Adrenal gland (tissue), 12 donors: ENCODE data around the gene TGOLN2. TPM values are rescaled to one million over a fixed set of nuclear protein-coding genes. Genes with fewer than 3 reads are reported as not detected.

Source experiments
- DNase-seq, 7 donors: peaks; one replicate each; pipeline ENCODE4 v3.0.0-alpha.2; 2019 to 2020
- H3K27ac ChIP-seq, 5 donors: fragments of 200-600 bp; sonication (generic) in 4 of 5; 1 replicate in 3 of 5; 2 replicates in 2 of 5; pipeline versions ENCODE4 v1.5.1 to v1.8.0; 2016 to 2020; ENCODE audit warnings: mild to moderate bottlenecking in 1 of 5
- H3K27me3 ChIP-seq: fragments of 200-600 bp; 2 replicates; pipeline ENCODE4 v1.8.0; 2021
- H3K36me3 ChIP-seq, 2 donors: fragments of 200-600 bp; replicated peaks in 1 of 2; 1 replicate in 1 of 2; 2 replicates in 1 of 2; pipeline versions ENCODE4 v1.5.1 to v1.8.0; 2018 to 2022
- H3K4me1 ChIP-seq, 2 donors: fragments of 200-600 bp; replicated peaks in 1 of 2; 1 replicate in 1 of 2; 2 replicates in 1 of 2; pipeline versions ENCODE4 v1.5.1 to v1.8.0; 2018 to 2021
- H3K4me3 ChIP-seq, 4 donors: fragments of 200-600 bp; sonication (generic) in 3 of 4; one replicate each; pipeline ENCODE4 v1.5.1; 2016 to 2018
- H3K9me3 ChIP-seq, 3 donors: fragments of 200-600 bp; sonication (generic) in 1 of 3; replicated peaks in 1 of 3; 1 replicate in 2 of 3; 2 replicates in 1 of 3; pipeline versions ENCODE4 v1.5.1 to v1.8.0; 2016 to 2021
- CTCF ChIP-seq, 6 experiments: fragments of 450-650 bp in 4 of 6; fragments of 200-600 bp in 2 of 6; sonication (generic) in 1 of 6; IDR thresholded peaks; 1 replicate in 5 of 6; 2 replicates in 1 of 6; pipeline versions ENCODE4 v1.5.1 to v1.8.0; 2016 to 2021; ENCODE audit warnings: antibody characterized with exemption in 6 of 6, mild to moderate bottlenecking in 2 of 6, moderate library complexity in 1 of 6
- POLR2A ChIP-seq, 2 donors: fragments of 450-650 bp; IDR thresholded peaks; one replicate each; pipeline ENCODE4 v1.6.1; 2017; ENCODE audit warnings: antibody characterized with exemption in 2 of 2, mild to moderate bottlenecking in 2 of 2, moderate library complexity in 1 of 2
- WGBS, 4 donors: extraction: QIAGEN DNeasy Blood & Tissue Kit in 2 of 4; methylation state at CpG; one replicate each; pipeline versions ENCODE4 v1.1.5 to v1.1.7; 2013 to 2017; 5-methylcytosine and 5-hydroxymethylcytosine counted together
- intact Hi-C, 2 donors: fragments of 100-400 bp; cut with DNase I; formaldehyde crosslinking; loops; one replicate each; pipeline versions ENCODE4 v1.14.1 to v1.15.0; 2022 to 2023
- polyA plus RNA-seq, 3 donors: library from polyadenylated mRNA; stranded (reverse); fragments of 200-250 nt in 2 of 3; fragments of 350-450 nt in 1 of 3; fragmentation: Illumina TruSeq in 1 of 3; extraction: RNeasy Lipid Tissue Mini Kit (QIAGEN cat#74804) in 1 of 3; gene quantifications; one replicate each; pipeline ENCODE4 v1.2.3, GENCODE V29; 2013 to 2014
- total RNA-seq, 9 donors: library from RNA; depleted of rRNA in 4 of 9; stranded (reverse); fragments of >200 nt in 4 of 9; fragments of 120-200 nt in 1 of 9; fragmentation: NEBNext Ultra II Directional in 1 of 9; extraction: Animal tissue kit (Norgen Biotek cat#: 25700) in 1 of 9; gene quantifications; one replicate each; pipeline versions ENCODE4 v1.1.0 to v1.2.4, GENCODE V29; 2013 to 2023
- donor health status: healthy with polysubstance abuse.
- donor health status: Bipolar disorder and iron deficiency.
- donor health status: DM: yes; HTN: yes; CAD: no.
- donor health status: DM: no; HTN: no; CAD: no.
- donor health status: DM: no; HTN: no; CAD: no.
- donor health status: DM: yes; HTN: yes; CAD: no.

The TGOLN2 gene
- total and polyA plus RNA-seq, 12 donors, result 14.8 to 186 (median 140) TPM

GRCh38 chr2:85277416-85278158 is 50.2 kb downstream of the TGOLN2 start:
- WGBS, 4 donors, result 54 to 64% (median 61%) methylated on average over 5 to 15 of the region's 15 CpGs
- TF ChIP-seq CTCF (IDR thresholded peaks at IDR 0.05), result no peak
- H3K4me3 ChIP-seq, result no peak overlapping the region
- H3K4me1 ChIP-seq, result no peaks in the 10 kb centered on the region
- no peaks in the 10 kb centered on the region for H3K36me3 ChIP-seq
- peak overlapping the region in 1 of 5 donors; percentile 82 for H3K27ac ChIP-seq
- H3K27me3 ChIP-seq, result no peaks in the 10 kb centered on the region
- peak in 2 of 7 donors; percentile 9 to 35 for DNase-seq
- no peaks in the 10 kb centered on the region for H3K9me3 ChIP-seq
- intact Hi-C loops, result no loop called here

DNA sequence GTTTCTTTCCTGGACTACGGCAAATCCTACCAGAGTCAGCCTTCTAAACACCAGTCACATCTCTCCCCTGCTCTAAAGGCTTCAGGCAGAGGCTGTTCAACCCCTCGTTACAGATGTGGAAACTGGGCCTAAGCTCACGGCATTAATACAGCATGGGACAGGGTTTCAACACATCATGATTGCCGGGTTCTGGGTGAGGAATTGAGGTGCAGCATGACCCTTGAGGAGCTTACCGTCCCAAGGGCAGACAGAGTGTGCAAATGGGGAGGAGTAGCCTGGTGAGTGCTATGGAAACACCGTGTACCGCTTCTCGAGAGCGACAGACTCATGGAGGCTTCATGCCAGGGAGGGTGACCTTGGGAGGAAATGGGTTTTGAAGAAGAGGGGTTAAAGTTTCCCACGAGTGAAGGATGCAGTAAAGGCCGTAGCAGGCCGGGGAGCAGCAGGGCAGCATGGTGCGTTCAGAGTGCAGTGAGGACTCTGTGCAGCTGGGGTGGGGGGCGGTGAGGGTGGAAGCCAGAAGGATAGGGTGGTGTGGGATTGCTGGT is 51.1 kb downstream of the TGOLN2 start:
- Histone ChIP-seq H3K4me1 (no peaks in the 10 kb centered on the region), H3K27me3 (no peaks in the 10 kb centered on the region), H3K27ac (peak overlapping the region in 2 of 5 donors; percentile 11 to 82), H3K4me3 (no peak overlapping the region), H3K36me3 (no peaks in the 10 kb centered on the region), H3K9me3 (no peaks in the 10 kb centered on the region)
- WGBS, 4 donors, result 52 to 67% (median 60%) methylated on average over 14 of the region's 14 CpGs
- TF ChIP-seq CTCF (IDR thresholded peaks at IDR 0.05) (no peak), POLR2A (IDR thresholded peaks at IDR 0.05) (no peak)
- DNase-seq, result no peak
- intact Hi-C loops, result no loop called here

- H3K27ac ChIP-seq, result peak overlapping the region in 2 of 5 donors; percentile 11 to 82
- intact Hi-C loops, result no loop called here
- H3K4me1 ChIP-seq, result no peaks in the 10 kb centered on the region
- H3K27me3 ChIP-seq, result no peaks in the 10 kb centered on the region
- no peaks in the 10 kb centered on the region for H3K9me3 ChIP-seq
- no peaks in the 10 kb centered on the region for H3K36me3 ChIP-seq
- WGBS, 4 donors, result 64 to 73% (median 69%) methylated on average over 9 of the region's 9 CpGs
- H3K4me3 ChIP-seq, result no peak overlapping the region
- no peak for DNase-seq
- TF ChIP-seq POLR2A (IDR thresholded peaks at IDR 0.05) (no peak), CTCF (IDR thresholded peaks at IDR 0.05) (no peak)
Observed at GRCh38 chr2:85275984-85276540, 51.7 kb downstream of the TGOLN2 start.

DNA sequence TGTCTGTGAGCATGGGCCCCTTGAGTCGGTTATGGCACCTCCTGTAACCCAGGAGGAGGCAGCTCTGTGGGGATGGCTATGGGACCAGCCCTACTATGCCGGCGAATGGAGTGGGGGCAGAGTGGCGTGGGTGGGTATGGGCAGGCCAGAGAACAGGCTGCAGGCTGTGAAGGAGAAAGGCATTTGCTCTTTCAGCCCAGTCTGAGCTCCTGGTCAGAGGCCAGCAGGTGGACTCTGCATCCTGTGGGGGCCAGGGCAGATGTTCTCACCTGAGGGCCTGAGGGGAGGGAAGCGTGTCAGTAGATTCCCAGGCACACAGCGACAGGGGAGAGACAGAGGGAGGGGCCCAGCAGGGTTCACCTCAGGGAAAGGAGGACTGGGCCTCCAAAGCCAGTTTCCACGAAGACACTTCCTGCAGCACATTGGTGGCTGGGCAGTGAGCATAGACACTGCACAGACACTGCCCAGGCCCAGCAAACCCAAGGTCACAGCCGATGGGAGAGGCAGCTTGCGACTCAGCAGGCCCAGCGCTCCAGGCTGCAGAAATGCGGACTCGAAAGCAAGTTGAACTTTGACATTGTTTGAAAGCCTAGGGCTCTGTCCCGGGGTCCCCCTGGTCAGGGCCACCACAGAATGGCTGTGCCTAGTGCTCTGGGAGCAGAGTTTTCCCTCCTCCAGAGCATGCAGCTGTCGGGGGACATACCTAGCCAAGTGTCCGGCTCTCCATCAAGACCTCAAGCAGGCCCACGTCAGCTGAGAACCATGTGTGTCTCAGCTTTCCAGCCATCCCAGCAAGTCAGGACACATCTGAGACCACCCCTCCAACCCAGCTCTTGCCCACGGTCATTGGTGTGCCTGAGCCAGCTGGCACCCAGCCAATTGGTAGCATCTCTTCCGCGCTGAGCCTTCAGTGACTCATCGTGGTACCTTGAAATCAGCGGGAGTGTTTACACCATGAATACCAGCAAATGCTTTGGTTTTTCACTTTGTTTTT is 53.8 kb downstream of the TGOLN2 start:
- Histone ChIP-seq H3K4me1 (no peaks in the 10 kb centered on the region), H3K36me3 (no peaks in the 10 kb centered on the region), H3K27ac (no peak overlapping the region), H3K27me3 (no peaks in the 10 kb centered on the region), H3K4me3 (no peak overlapping the region), H3K9me3 (no peaks in the 10 kb centered on the region)
- intact Hi-C loops, result no loop called here
- TF ChIP-seq CTCF (IDR thresholded peaks at IDR 0.05) (no peak), POLR2A (IDR thresholded peaks at IDR 0.05) (no peak)
- 41 to 74% (median 62%) methylated on average over 12 to 21 of the region's 21 CpGs for whole genome bisulfite sequencing, 4 donors
- DNase-seq, result peak in 4 of 7 donors; percentile 29 to 48 (median 30)
